ENCODE measurements around the gene VIPAS39.

- no peak for TF ChIP-seq CTCF (IDR thresholded peaks at IDR 0.05)
- no peak for TF ChIP-seq POLR2A (IDR thresholded peaks at IDR 0.05)
These were observed 27.9 kb upstream of the VIPAS39 start for GRCh38 chr14:77485256-77485655.

All from body of pancreas (tissue), 4 donors.